Endodermal cell (in vitro differentiated cells): ENCODE data around the gene TRAF7. TPM values are rescaled to one million over a fixed set of nuclear protein-coding genes. Genes with fewer than 3 reads are reported as not detected.
A peak's percentile ranks its signal among the peaks of the same experiment; 100 is the strongest.

Experiments used
- DNase-seq: peaks from one replicate; pipeline ENCODE4 v3.0.0-alpha.2; 2017
- H3K27ac ChIP-seq: 2 replicates; pipeline ENCODE4 v1.5.1; 2013; ENCODE audit warnings: mild to moderate bottlenecking, low read depth, low read length, moderate library complexity
- H3K27me3 ChIP-seq: 2 replicates; pipeline ENCODE4 v1.6.1; 2013; ENCODE audit warnings: mild to moderate bottlenecking, low read length, moderate library complexity; ENCODE audit not compliant: insufficient read depth, control insufficient read depth, poor library complexity, severe bottlenecking
- H3K36me3 ChIP-seq: 2 replicates; pipeline ENCODE4 v1.7.0; 2013; ENCODE audit warnings: mild to moderate bottlenecking, low read length, moderate library complexity; ENCODE audit not compliant: control insufficient read depth, insufficient read depth
- H3K4me1 ChIP-seq: one replicate; pipeline ENCODE4 v1.7.0; 2013; ENCODE audit warnings: low read length; ENCODE audit not compliant: control insufficient read depth, insufficient read depth
- H3K4me3 ChIP-seq: 2 replicates; pipeline ENCODE4 v1.5.1; 2013; ENCODE audit warnings: mild to moderate bottlenecking, low read length, moderate library complexity
- H3K9ac ChIP-seq: 2 replicates; pipeline ENCODE4 v1.6.1; 2013; ENCODE audit warnings: mild to moderate bottlenecking, low read length, moderate library complexity; ENCODE audit not compliant: poor library complexity, severe bottlenecking; ENCODE audit errors: extremely low read depth
- H3K9me3 ChIP-seq: 2 replicates; pipeline ENCODE4 v1.6.1; 2013; ENCODE audit warnings: mild to moderate bottlenecking, low read length, moderate library complexity; ENCODE audit not compliant: control insufficient read depth
- H3K27ac Mint-ChIP-seq: 2 replicates; pipeline ENCODE4 v1.8.0; 2020; ENCODE audit warnings: mixed read lengths
- H3K27me3 Mint-ChIP-seq: 2 replicates; pipeline ENCODE4 v1.8.0; 2021; ENCODE audit warnings: mild to moderate bottlenecking, mixed read lengths; ENCODE audit not compliant: insufficient read depth
- H3K36me3 Mint-ChIP-seq: 2 replicates; pipeline ENCODE4 v1.8.0; 2020; ENCODE audit warnings: low read depth, mixed read lengths
- H3K4me1 Mint-ChIP-seq: 2 replicates; pipeline ENCODE4 v1.8.0; 2020; ENCODE audit warnings: mixed read lengths
- H3K4me3 Mint-ChIP-seq: 2 replicates; pipeline ENCODE4 v1.8.0; 2020; ENCODE audit warnings: mild to moderate bottlenecking, moderate library complexity, mixed read lengths
- H3K9me3 Mint-ChIP-seq: 2 replicates; pipeline ENCODE4 v1.8.0; 2020; ENCODE audit warnings: mild to moderate bottlenecking, mixed read lengths
- CTCF ChIP-seq: fragments of 200-600 bp; sonication (generic); conservative IDR thresholded peaks from 2 replicates; pipeline ENCODE4 v1.5.0; 2021; ENCODE audit warnings: antibody characterized with exemption, mild to moderate bottlenecking
- WGBS, 2 experiments: methylation state at CpG; one replicate each; pipeline versions ENCODE4 v1.1.5 to v1.1.7; 2013; ENCODE audit warnings: missing lambda C conversion rate in 2 of 2, mixed read lengths in 1 of 2; ENCODE audit not compliant: insufficient coverage in 1 of 2, insufficient read length in 1 of 2; 5-methylcytosine and 5-hydroxymethylcytosine counted together
- total RNA-seq, 2 donors: library from RNA; stranded (reverse); fragmentation: NEBNext Ultra II Directional in 1 of 2; extraction: Animal tissue kit (Norgen Biotek cat#: 25700) in 1 of 2; gene quantifications; 2 replicates in 1 of 2; 3 replicates in 1 of 2; pipeline ENCODE4 v1.2.1, GENCODE V29; 2021

TRAF7 gene
- total RNA-seq, 2 donors from 2014 or later = 108 to 110 TPM

GRCh38 chr16:2152695-2153506 is 2.7 kb upstream of the TRAF7 start:
- WGBS, 2 experiments = 47 to 57% methylated on average over 14 to 25 of the region's 25 CpGs
- peak overlapping the region; percentile 99 for H3K9ac ChIP-seq
- no peaks in the 10 kb centered on the region for H3K9me3 ChIP-seq
- Mint-ChIP-seq H3K36me3 (peaks cover 28% of the 10 kb centered on the region), H3K27me3 (peaks cover 2% of the 10 kb centered on the region), H3K4me3 (peak overlapping the region; percentile 98), H3K4me1 (peaks cover 40% of the 10 kb centered on the region), H3K9me3 (no peaks in the 10 kb centered on the region), H3K27ac (peak overlapping the region; percentile 93)
- peaks cover 35% of the 10 kb centered on the region for H3K36me3 ChIP-seq
- no peaks in the 10 kb centered on the region for H3K27me3 ChIP-seq
- peak overlapping the region; percentile 8 for H3K27ac ChIP-seq
- TF ChIP-seq CTCF = no peak
- H3K4me3 ChIP-seq = peak overlapping the region; percentile 98
- H3K4me1 ChIP-seq = peaks cover 35% of the 10 kb centered on the region
- DNase-seq = peak; percentile 67

GRCh38 chr16:2154533-2155090 is 970 bp upstream of the TRAF7 start:
- WGBS, 2 experiments = 0 to 1% methylated on average over 22 to 23 of the region's 23 CpGs
- H3K4me1 ChIP-seq = peaks cover 34% of the 10 kb centered on the region

More at GRCh38 chr16:2154533-2155090, 970 bp upstream of the TRAF7 start:
- Histone ChIP-seq H3K4me3 (peak overlapping the region; percentile 98), H3K9ac (peak overlapping the region; percentile 99), H3K36me3 (peaks cover 35% of the 10 kb centered on the region), H3K27ac (no peak overlapping the region), H3K9me3 (no peaks in the 10 kb centered on the region), H3K27me3 (no peaks in the 10 kb centered on the region)
- H3K9me3 Mint-ChIP-seq = no peaks in the 10 kb centered on the region
- H3K4me3 Mint-ChIP-seq = peak overlapping the region; percentile 98
- H3K27ac Mint-ChIP-seq = peak overlapping the region; percentile 93
- peaks cover 28% of the 10 kb centered on the region for H3K36me3 Mint-ChIP-seq
- H3K27me3 Mint-ChIP-seq = peaks cover 2% of the 10 kb centered on the region
- no peak for TF ChIP-seq CTCF
- peaks cover 48% of the 10 kb centered on the region for H3K4me1 Mint-ChIP-seq
- no peak for DNase-seq
